Cardiac fibroblast (primary cell): ENCODE data around the gene WDR33.
"Not testable (repeated sequence)": the region's sequence is repeated elsewhere in the genome, so short reads cannot be mapped to it uniquely, and the experiment has no call there.

Experiments
- DNase-seq, 2 donors: peaks; one replicate each; pipeline versions ENCODE4 v3.0.0 to v3.0.0-alpha.2; 2010; ENCODE audit warnings: low read depth in 2 of 2
- H3K4me3 ChIP-seq, 2 donors: replicated peaks in 1 of 2; 1 replicate in 1 of 2; 2 replicates in 1 of 2; pipeline ENCODE4 v1.5.1; 2011; ENCODE audit warnings: low read depth in 2 of 2, low read length in 2 of 2, mild to moderate bottlenecking in 2 of 2, moderate library complexity in 1 of 2
- TF ChIP-seq, protein P1 (sequence below): IDR thresholded peaks from one replicate; pipeline ENCODE4 v1.5.1; 2011; ENCODE audit warnings: low read depth, mild to moderate bottlenecking, low read length, inconsistent platforms

The WDR33 gene

DNA sequence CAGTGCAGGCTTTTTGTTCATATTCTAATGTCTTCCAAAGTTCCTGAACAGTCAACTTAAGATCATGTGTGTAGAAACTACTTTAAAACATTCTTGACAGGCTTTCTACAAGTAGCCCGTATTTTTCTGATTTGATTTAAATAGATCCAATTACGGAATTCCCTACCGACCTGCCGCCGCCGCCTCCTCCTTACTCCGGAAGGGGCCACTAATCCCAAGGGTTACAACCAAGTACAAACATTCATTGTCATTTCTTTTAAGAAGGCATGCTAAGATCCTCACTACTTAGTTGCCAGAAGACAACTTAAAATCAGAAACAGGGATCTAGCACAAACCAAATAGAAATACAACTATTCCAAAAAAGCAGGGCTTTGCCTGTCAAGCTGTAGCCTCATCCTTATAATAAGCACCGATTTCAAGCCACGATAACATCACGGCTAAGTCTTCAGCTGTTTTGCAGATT is 784 bp downstream of the WDR33 start:
- TF ChIP-seq, protein P1, sequence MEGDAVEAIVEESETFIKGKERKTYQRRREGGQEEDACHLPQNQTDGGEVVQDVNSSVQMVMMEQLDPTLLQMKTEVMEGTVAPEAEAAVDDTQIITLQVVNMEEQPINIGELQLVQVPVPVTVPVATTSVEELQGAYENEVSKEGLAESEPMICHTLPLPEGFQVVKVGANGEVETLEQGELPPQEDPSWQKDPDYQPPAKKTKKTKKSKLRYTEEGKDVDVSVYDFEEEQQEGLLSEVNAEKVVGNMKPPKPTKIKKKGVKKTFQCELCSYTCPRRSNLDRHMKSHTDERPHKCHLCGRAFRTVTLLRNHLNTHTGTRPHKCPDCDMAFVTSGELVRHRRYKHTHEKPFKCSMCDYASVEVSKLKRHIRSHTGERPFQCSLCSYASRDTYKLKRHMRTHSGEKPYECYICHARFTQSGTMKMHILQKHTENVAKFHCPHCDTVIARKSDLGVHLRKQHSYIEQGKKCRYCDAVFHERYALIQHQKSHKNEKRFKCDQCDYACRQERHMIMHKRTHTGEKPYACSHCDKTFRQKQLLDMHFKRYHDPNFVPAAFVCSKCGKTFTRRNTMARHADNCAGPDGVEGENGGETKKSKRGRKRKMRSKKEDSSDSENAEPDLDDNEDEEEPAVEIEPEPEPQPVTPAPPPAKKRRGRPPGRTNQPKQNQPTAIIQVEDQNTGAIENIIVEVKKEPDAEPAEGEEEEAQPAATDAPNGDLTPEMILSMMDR: no peak
- peak overlapping the region; percentile 89 to 90 for H3K4me3 ChIP-seq
- DNase-seq: peak; percentile 28 to 37

DNA sequence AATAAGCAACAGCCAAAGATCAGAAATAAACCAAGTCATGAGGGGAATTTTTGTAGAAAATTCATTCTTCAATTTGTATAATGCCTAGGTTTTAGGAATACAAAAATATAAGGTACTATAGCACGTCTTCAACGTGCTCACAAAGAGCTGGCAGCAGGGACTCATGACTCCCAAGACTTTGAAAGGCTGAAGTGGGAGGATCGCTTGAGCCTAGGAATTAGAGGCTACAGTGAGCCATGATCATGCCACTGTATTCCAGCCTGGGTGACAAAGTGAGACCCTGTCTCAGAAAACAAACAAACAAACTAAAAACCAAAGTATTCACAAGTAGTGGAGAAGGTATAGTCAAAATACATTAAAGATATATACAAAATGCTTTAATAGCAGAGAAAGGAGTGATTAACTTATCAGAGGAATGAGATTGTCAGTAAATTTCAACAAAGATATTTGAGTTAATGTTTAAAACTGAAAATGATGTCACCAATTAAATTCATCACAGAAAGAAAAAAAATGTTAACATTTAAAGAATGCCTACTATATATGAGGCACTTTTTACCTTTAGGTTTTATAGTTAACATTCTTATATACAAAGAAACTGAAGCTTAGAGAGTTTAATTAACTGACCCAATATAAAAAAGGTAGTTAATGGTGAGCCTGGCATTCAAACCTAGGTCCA is 3.2 kb downstream of the WDR33 start:
- no peak overlapping the region for H3K4me3 ChIP-seq

DNA sequence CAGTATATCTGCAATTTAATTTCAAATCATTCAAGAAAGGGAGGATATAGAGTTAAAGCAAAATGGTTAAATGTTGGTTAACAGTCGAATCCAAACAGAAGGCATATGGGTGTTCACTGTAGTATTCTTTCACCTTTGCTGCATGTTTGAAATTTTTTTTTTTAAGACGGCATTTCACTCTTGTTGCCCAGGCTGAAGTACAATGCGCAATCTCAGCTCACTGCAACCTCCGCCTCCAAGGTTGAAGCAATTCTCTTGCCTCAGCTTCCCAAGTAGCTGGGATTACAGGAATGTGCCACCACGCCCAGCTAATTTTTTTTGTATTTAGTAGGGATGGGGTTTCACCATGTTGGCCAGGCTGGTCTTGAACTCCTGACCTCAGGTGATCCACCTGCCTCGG is 4.1 kb downstream of the WDR33 start:
- DNase-seq: not testable (repeated sequence)

More for the DNA sequence above, 3.2 kb downstream of the WDR33 start:
- TF ChIP-seq, protein P1: no peak
- peak in 1 of 2 donors; percentile 25 for DNase-seq

DNA sequence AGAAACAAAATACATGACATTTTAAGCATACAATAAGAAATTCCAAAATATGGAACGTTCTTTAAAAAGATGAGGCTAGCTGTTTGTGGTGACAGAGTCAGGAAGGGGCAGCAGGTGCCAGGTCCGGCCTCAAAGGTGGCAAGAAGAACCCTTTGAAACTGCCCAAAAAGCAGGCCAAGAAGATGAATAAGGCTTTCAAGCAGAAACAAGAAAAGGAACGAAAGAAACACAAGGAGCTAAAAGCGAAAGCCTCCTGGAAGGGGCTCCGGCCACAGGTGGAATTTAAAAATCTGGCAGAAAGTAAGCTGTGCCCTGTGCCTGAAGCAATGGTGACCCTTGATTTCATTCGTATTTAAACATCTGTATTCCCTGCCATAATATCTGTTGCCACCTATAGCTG is 5.5 kb downstream of the WDR33 start:
- DNase-seq: no peak
- no peak overlapping the region for H3K4me3 ChIP-seq
- TF ChIP-seq, protein P1: no peak

More for the DNA sequence above, 4.1 kb downstream of the WDR33 start:
- not testable (repeated sequence) for H3K4me3 ChIP-seq

DNA sequence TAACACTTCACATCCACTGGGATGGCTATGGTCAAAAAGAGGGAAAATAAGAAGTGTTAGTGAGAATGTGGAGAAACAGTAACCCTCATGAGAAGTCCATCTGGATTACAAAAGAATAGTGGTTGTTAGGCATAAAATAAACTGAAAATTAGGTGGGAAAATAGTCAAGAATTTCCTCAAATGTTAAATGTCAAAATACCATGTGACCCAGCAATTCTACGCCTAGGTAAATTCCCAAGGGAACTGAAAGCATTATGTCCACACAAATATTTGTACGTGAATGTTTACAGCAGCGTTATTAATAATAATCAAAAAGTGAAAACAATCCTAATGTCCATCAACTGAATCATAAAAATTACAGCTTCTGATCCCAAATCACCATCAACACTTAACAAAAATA is 11.0 kb downstream of the WDR33 start:
- DNase-seq: no peak
- H3K4me3 ChIP-seq: no peak overlapping the region
- TF ChIP-seq, protein P1: no peak

DNA sequence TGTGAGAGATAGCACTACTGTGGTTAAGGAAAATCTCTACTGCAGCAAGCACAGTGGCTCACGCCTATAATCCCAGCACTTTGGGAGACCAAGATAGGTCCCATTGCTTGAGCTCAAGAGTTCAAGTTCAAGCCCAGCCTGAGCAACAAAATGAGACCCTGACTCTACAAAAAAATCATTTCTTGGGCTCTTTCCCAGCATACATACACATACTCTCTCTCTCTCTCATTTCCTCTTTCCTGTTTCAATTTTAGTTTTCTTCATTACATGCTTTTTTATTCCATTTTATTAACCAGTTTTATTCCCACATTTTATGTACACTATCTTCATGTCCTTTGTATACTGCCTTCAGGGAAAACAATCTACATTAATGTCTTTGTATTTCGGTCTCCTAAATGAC is 14.6 kb downstream of the WDR33 start:
- no peak overlapping the region for H3K4me3 ChIP-seq
- TF ChIP-seq, protein P1: no peak

DNA sequence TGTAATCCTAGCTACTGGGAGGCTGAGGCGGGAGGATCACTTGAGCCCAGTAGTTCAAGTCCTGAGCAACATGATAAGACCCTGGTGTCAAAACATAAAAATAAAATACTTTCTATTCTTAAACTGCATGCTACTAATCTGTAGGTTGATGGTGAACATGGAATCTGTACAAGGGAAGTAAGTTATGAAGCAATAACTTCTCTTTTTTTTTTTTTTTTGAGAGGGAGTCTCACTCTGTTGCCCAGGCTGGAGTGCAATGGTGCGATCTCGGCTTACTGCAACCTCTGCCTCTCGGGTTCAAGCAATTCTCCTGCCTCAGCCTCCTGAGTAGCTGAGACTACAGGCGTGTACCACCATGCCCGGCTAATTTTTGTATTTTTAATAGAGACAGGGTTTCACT is 16.1 kb downstream of the WDR33 start:
- DNase-seq, H3K4me3 ChIP-seq: not testable (repeated sequence)

More for the DNA sequence above, 14.6 kb downstream of the WDR33 start:
- no peak for DNase-seq

DNA sequence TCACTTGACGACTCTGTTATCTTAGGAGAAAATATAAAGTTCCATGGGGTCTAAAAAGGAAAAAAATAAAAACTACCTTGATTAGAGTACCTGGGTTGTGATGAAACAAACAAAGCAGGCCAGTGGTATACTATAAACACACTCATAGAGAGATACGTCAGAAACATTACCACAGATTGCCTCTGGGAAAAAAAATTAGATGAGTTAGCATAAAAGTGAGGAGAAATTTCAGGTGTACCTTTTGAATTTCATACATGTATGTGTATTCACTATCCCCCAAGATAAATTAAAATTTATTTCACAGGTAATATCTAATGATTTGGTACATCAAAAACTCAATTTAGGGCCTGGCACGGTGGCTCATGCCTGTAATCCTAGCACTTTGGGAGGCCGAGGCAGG is 18.2 kb downstream of the WDR33 start:
- no peak overlapping the region for H3K4me3 ChIP-seq
- TF ChIP-seq, protein P1: no peak
- no peak for DNase-seq
